ENCODE data around the gene DACH1.

GRCh38 chr13:71394176-71394575 lies 472.8 kb downstream of the DACH1 start:
- no peak for TF ChIP-seq CTCF (IDR thresholded peaks at IDR 0.05)
- TF ChIP-seq POLR2A (IDR thresholded peaks at IDR 0.05): no peak

Measured in lower leg skin (tissue), 3 donors.